ENCODE data around the gene GNB1.
"Not testable (repeated sequence)": the region's sequence is repeated elsewhere in the genome, so short reads cannot be mapped to it uniquely, and the experiment has no call there.

The GNB1 gene

DNA sequence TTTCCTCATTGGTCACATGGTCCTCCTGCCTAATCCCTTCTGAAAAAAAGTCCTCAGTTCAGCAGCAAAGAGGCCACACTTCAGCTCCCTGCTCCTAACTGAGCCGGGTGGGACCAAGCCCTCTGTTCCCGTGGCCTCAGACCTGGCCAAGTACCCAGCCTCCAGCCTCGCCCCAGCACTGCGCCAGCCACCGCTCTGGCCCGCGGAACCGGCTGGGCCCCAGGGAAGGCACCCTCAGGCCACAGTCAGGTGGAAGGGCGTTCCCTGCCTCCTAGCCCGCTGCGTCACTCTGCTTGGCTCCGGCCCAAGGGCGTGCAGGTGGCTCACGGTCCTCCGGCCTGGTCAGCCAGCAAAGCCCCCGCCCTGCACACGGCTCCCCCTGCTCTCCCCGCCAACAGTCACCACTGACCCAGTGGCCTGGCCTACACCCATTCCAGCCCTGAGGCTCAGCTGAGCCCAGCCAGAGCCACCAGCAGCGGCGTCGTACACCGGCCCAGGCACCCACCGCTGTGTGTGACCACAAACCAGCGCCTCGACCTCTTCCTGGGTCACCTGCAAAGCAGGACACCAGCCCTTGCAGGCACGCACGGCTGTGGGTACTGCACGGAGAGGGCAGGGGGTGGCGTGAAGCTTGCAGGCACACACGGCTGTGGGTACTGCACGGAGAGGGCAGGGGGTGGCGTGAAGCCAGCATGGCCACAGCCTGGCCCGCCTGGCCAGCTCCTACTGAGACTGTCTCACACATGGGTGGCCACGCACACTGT is 132.0 kb downstream of the GNB1 start:
- no peak for DNase-seq

DNA sequence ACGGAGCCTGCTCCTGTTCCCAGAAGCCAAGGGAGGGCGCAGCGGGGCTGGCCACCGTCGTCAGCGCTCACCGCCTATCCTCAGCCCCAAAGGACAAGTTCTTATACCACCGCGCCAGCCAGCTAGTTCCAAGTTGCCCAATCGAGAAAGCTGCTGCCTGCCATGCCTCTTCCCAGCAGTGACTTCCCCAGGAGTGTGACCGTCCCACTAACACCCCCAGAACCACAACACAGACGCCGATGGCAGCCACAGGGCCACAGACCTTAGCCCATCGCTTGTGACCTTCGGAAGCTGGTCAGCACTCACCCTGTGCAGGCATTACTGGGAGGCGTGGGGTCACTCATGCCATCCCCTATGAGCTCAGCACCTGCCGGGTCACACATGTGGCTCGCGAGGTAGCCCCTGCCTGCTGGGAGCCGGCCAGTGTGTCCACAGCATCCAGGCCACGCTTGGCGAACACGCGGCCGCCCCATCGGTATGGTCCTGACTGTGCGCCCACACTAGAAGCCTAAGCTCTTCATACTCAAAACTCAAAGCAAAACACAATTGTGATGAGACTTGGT is 132.7 kb downstream of the GNB1 start:
- DNase-seq = no peak

DNA sequence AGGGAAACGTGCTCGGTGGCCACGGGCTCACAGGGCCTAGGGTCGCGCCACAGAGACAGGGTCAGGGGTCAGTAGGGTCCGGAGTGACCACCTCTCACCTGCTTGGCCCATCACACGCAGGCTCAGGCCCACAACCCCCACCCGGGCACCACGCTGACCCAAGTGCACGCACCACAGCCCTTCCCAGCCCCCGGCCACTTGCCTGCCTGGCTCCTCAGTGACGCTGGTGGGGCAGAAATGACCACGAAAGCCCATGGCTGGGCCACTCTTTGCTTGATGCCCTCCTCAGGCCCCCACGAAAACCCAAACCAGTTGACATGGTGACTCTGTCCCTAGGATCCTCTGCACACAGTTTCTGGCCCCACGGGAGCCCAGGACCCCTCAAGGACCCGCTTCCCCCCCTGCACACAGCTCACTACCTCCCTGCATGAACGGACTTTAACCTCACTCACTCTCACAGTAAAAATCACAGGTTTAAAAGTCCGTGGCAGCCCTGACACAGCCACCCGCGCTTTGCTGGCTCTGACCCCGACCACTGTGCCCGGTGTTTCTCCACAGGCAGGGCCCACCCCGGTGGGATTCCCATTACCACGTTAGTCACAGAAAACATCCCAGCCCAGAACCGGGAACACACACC is 133.3 kb downstream of the GNB1 start:
- DNase-seq = no peak

DNA sequence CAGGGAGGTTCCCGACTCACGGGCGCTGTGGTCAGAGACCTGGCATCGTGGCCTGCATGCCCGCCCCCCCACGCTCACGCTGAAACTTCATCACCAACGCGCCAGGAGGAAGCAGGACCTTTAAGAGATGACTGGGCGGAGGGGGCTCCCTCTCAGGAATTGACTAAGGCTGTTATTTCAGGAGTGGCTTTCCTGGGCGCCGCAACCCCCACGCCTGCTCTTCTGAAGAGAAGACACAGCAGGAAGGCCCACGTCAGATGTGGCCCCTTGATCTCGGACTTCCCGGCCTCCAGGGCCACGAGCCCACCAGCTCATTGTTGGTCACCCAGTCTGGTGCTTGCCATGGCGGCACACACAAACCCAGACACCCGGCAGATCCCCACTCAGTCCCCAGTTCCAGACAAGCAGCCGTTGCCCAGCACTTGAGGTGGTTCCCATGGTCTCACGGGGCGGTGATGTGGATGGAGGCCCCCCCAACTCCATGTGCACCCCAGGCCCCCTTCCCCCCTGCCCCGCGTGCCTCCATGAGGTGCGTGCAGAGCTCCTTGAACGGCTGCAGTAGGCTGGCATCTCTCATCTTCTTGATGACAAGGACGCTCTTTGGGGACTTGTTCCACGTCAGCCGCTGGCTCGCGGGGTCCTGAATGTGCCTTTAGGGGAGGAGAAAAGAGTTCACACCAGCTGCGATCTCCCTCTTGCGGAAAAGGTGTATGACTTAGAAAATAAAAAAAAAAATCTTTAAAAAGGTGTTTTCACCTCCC is 134.0 kb downstream of the GNB1 start:
- no peak for DNase-seq

DNA sequence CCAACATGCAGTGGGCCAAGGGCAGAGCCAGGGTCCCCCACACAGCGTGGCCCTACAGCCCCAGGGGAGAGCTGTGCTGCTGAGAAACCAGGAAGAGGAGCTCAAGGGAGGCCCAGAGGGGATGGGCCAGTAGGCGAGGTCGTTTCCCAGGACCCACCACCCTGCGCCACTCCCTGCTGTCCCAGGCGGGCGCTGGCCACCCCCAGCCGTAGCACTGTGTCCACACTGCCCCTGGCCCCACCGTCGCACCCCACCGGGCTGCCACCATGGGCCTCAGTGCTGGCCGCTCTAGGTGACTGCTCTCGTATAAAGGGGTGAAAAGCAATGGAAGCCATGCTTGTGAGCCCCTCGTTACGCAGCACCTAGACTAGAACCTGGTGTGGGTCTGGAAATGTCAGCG is 135.0 kb downstream of the GNB1 start:
- DNase-seq = no peak

DNA sequence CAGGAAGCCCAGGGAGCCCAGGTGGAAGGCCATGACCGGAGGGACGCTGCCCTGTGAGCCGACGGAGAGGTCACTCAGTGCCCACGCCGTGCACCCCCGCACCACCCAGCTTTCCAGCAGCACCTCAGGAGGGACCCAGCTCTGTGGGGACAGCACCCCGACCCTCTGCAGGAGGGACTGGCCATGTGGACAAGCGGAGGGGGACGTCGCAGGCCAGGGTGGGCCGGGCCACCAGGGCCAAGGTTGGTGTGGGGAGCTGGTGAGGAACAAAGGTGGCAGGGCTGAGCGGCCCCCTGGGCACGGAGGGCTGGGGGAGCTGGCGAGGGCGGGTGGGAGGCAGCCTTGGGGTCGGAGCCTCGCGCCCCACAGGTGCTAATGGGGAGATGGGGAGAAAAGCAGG is 135.5 kb downstream of the GNB1 start:
- no peak for DNase-seq

DNA sequence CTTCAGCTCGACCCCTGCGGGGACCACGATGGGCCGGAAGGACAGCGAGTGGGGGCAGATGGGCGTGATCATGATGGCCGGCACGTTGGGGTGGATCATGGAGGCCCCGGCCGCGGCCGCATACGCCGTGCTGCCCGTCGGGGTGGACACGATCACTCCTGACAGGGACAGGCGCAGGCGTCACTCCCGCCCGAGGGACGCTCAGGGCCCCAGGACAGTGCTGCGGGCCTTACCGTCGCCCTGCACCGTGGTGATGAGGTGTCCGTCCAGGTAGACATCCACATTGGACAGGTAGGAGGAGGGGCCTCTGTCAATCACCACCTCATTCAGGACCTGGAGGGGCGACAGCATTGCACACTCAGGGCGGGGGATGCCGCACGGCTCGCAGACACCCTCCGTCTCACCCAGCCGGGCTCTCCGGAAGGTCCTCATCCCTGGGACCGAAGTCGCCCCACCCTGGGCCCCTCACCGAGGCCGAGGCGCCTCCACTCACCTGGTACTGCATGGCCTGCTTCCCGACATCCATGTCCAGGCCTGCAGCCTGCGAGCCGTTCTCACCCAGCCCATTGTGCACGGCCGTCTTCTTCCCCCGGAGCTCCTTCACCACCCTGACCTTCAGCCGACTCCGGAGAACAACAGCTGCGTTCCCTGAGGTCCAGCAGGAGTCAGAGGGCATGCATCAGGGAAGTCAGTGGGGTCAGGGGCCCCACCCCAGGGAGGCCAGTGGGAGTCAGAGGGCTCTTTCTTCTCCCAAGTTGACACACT is 136.7 kb downstream of the GNB1 start:
- DNase-seq = no peak

DNA sequence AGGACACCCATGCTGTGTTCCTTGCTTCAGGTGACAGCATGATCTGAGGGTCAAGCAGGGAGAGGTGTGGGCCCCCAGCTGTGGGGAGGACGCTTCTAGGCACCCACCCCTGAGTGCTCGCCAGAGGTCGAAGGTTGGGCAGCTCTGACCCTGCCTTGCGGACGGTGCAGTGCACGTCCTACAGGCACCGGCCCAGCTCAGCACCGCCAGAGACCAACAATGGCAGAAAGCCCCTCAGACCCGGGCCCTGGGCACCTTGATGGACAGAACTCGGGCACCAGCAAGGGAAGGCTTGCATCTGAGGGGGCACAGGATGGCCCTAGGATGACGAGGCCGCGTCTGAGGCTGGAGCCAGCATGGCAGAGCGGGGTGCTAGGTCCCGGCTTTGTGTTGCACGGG is 137.3 kb downstream of the GNB1 start:
- no peak for DNase-seq

DNA sequence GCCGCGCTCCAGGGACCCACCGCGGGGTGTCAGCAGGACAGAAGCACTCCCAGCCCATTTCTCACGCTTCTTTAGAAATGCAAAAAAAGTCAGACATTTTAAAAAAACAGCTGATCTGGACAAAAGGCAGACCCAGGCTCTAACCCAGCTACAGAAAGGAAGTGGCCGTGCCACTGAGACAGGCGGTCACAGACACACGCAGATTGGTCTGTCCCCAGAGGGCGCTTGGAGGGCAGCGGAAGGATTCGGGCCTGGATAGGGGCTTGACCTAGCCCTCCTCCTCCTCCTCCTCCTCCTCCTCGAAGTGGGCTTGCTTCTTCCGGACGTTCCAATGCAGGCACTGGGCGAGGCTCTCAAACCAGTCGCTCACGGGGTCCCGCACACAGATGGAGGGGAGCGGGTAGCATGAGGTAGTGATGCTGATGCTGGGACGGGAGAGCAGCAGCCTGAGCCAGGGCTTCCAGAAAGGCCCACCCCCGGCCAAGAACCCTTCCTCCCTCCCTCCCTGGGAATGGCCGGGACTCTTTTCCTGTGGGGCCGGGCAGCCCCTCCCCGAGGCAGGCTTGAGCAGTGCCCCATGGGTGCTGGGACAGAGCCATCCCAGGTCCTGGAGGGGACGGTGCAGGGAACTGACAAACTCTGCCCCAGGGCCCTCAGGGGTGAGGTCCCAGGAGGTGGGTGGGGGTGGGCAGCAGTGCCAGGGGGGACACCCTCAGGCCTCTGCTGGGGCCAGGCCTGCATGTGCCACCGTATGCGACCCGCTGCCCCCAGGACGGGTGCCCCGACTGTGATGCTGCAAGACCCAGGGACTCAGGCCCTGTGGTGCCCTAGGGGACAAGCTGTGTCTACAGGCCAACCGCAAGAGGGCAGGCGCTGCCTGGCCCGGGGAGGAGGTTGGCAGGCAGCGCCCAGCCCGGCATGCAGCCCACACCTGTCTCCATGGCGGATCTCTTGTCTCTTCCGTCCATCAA is 138.0 kb downstream of the GNB1 start:
- DNase-seq = no peak

DNA sequence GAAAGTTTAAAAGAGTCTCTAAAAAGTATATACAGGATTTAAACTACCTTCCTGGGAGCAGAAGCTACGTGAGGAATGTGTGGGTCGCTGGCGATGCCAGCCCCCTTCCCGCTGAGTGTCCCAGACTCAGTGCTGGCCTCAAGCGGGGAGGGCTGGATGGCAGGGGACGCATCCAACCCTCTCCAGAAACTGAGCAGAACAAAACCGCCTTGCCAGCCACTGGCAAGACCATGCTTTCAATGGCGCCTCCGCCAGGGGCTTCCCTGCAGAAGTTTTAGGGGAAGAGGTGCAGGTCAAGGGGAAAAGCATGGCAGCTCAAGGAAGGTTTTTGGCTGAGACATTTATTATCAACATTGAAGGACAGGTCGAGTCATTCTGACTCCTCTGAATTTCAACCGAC is 138.7 kb downstream of the GNB1 start:
- DNase-seq = no peak

DNA sequence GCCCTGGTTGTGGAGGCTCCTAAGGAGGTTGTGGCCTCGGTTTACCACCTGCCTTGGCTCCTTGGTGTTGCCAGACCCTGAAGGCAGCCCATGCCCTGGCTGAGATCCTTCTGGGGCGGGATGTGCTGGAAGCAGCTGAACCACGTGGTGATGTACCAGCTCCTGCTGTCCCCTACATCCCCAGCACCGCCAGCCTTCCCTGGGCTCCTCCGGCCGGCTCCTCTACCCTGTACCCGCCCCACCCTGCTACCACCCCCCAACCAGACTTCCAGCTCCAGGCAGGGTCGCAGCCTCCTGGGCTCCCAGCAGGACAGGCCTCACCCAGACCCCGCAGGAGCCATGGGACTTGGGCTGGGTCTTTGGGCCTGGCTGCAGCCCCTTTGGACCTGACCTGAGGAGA is 140.9 kb downstream of the GNB1 start:
- DNase-seq = not testable (repeated sequence)

DNA sequence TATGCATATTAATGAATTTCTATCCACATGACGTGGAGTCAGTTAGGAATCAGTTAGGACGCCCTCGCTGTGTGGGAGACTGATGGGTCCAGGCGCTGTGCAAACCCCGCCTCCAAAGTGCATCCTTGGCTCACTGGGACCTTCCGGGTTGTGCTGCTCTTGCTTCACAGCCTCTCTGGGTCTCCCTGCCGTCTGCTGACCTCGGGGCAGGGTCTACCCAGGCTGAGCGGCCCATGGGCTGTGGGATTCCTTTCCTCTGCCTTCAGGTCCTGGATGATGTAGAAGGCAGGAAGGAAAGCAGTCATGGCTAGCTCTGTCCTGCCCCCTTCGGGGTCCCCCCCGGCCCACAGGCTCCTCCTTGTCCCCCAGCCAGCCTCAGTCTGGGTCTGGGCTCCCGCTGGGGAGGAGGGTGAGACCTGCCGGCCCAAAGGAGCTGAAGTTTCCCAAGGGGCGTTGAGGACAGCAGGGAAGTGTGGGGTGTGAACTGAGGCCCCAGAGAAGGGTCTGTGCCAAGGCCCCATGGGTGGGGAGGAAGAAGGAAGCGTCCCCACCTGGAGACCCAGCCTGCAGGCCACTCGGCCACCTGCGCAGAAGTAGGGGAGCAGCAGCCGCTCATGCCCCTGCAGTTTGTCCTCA is 142.1 kb downstream of the GNB1 start:
- no peak for DNase-seq

DNA sequence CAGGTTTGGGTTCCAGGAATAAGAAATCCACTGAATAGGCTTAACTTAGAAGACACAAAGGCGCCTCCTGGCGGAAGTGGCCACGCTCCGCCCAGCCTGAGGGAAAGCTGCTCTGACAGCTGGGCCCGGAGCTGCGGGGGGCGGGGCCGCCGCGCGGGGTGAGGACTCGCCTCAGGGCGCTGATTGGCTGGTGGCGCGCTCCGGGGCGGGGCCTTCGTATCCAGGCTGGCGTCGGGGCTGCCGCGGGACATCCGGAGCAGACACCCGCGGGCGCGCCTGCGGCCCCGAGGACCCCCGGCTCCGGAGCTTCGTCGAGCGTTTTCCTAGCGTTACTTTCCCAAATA is 144.3 kb downstream of the GNB1 start:
- DNase-seq = not testable (repeated sequence)

DNA sequence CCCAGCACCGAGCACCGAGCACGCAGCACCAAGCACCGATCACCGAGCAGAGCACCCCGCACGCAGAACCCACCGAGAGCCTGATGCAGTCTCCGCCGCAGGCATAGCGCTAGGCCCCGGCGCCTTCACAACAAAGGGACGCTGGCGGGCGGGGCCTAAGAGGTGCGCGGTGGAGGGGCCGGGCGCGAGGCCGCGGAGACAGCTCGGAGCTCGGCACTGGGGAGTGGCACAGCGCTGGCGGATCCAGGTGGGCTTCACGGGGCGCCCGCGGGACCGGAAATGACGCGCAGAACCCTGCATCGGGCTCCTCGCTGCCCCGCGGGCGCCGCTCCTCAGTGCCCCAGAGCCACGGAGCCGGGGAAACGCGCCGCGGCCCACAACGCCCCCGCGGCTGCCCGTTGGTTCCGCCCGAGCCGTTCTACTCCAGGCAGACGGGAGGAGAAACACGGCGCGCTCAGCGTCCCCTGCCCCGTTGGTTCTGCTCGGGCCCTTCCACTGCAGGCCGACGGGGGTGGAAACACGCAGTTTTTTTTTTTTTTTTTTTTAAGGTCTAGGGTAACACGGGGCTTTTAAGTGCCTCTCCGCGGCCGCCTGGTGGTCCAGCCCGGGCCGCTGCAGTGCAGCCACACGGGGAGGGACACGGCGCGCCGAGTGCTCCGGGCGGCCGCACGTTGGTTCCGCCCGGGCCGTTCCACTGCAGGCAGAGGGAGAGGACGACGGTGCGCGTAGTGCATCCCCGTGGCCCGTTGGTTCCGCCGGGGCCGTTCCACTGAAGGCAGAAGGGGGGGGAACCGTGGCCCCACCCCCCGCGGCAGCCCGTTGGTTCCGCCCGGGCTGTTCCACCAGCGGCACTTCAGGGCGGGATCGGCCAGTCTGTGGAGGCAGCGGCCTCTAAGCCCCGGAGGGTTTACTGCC is 145.0 kb downstream of the GNB1 start:
- peak; percentile 77 for DNase-seq

DNA sequence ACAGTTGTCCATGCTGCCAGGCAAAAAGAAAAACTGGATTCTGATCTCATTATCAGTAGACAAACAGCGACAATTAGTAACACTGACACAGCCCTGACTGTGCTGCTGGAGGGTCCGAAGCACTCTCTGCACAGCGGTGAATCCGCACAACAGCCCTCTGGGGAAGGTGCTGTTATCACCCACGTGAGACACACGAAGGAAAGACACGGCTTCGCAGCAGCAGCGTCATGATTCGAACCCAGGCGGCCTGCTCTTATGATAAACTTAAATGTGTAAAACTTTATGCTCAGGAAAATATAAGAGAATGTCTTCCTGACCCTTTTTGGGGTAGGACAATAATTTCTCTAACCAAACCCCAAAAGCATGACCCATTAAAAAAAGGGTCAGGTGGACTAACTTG is 148.4 kb downstream of the GNB1 start:
- DNase-seq = not testable (repeated sequence)

DNA sequence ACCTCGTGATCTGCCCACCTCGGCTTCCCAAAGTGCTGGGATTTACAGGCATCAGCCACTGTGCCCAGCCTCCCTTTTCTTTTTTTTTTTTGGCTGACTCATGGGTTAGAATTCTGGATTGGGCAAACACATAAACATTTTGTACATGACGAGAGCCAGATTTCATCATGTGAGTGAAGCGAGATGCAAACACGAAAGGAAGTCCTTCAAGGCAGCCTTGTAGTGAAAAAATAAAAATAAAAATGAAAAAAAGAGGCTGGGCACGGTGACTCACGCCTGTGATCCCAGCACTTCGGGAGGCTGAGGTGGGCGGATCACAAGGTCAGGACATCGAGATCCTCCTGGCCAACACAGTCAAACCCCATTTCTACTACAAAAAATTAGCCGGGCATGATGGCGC is 149.9 kb downstream of the GNB1 start:
- DNase-seq = peak; percentile 35

DNA sequence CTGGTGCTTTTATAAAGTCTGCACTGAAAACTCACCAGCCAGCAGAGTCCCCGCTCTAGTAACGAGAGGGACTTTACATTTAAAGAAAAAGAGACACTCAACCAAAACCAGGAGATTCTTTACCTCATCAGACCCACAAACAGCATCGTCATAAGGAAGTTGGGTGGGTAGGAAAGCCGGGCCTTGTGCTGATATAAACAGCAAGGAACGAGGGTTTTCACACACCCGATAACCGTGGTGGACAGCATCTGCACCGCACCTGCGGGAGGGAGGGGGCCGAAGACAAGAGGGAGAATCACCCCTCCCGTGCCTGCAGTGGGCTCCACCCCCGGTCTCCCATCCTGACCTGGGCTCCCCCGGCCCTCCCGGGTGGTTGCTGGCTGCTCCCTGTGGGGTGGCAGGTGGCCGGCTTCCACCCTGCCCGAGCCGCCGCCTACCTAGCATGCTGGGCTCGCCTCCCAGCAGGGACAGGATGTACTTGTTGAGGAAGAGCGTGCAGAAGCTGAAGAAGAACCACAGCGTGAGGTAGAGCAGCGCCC is 152.0 kb downstream of the GNB1 start:
- DNase-seq = not testable (repeated sequence)

DNA sequence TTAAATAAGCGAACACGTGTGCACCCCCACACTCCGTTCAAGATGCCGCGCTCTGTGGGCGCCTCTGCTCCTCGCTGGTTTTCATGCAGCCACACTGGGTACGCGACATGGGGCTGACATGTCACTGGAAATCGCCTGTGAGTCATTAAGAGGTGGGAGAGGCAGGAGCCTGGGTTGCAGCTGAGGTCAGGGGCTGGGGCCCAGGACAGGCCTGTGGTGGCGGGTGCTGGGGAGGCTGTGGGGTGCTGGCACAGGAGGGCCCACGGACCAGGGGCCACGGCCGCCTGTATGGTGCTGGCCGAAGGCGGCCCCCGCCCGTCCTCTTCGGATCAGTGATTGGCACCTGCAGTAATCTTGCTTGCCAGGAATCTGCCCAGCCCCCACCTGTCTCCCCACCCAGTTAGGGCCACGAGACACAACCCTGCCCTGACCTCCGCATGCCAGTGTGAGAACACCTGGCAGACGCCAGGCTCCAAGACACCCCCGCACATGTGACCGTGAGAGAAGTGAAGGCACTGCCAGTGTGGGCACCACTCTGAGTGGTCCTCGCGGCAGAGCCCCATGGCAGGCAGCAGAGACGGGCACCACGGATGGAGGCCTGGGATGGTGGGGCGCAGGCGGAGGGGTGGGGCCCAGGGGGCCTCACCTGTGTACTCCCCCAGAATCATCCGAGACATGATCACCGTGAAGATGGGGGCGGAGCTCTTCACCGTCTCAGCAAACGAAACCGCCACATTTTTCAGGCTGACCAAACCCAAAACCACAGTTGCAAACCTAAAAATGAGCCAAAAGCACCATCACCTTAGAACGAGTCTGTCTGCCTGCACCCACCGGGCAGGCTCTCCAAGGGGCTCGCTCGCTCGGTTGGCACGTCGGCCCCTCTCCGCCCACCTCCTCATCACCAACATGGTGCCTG is 153.0 kb downstream of the GNB1 start:
- DNase-seq = not testable (repeated sequence)
